Right renal cortex interstitium (tissue), 3 donors: ENCODE data around the gene GPATCH3. TPM values are rescaled to one million over a fixed set of nuclear protein-coding genes. Genes with fewer than 3 reads are reported as not detected.
A peak's percentile ranks its signal among the peaks of the same experiment; 100 is the strongest.
"Not testable (repeated sequence)": the region's sequence is repeated elsewhere in the genome, so short reads cannot be mapped to it uniquely, and the experiment has no call there.

Experiments
- DNase-seq, 3 donors: peaks; one replicate each; pipeline ENCODE4 v3.0.0-alpha.2; 2013; ENCODE audit warnings: low read depth in 3 of 3, low spot score in 2 of 3
- polyA plus RNA-seq, 3 donors: library from polyadenylated mRNA; unstranded; fragments of 120-200 nt; gene quantifications; one replicate each; pipeline ENCODE4 v1.2.1, GENCODE V29; 2013; ENCODE audit not compliant: insufficient read length in 3 of 3

GPATCH3 gene
- polyA plus RNA-seq, 3 donors, result 14.1 to 15.5 (median 15.2) TPM

GRCh38 chr1:26913754-26914619 lies 13.7 kb upstream of the GPATCH3 start, which contains the start of gene NR0B2:
Gene NR0B2 (minus strand): TSS chr1:26913975. CDS start chr1:26913940, 35 bp downstream.
- DNase-seq, result no peak

GRCh38 chr1:26913389-26913753 lies 13.1 kb upstream of the GPATCH3 start:
- DNase-seq, result no peak

- no peak for DNase-seq
Measured at GRCh38 chr1:26912147-26912490, 11.9 kb upstream of the GPATCH3 start.

- DNase-seq, result no peak
Measured at GRCh38 chr1:26911399-26912146, 11.3 kb upstream of the GPATCH3 start.

GRCh38 chr1:26910343-26911160 lies 10.3 kb upstream of the GPATCH3 start:
- no peak for DNase-seq

GRCh38 chr1:26909951-26910342 lies 9.7 kb upstream of the GPATCH3 start:
- no peak for DNase-seq

- no peak for DNase-seq
Measured at GRCh38 chr1:26907071-26907917, 7.0 kb upstream of the GPATCH3 start.

- no peak for DNase-seq
Measured at GRCh38 chr1:26900815-26901511, 696 bp upstream of the GPATCH3 start.

GRCh38 chr1:26897351-26897750 lies 2.9 kb downstream of the GPATCH3 start:
- DNase-seq, result no peak

- DNase-seq, result no peak
Measured at GRCh38 chr1:26894263-26894662, 6.0 kb downstream of the GPATCH3 start.

- no peak for DNase-seq
Measured at GRCh38 chr1:26890467-26890796, 9.8 kb downstream of the GPATCH3 start.

GRCh38 chr1:26889551-26890466 lies 10.5 kb downstream of the GPATCH3 start, which contains the start of gene GPN2:
Gene GPN2 (minus strand): TSS chr1:26890283. CDS start chr1:26890096, 187 bp downstream.
- peak in 1 of 3 donors; percentile 76 for DNase-seq

GRCh38 chr1:26888231-26888630 lies 12.0 kb downstream of the GPATCH3 start:
- no peak for DNase-seq

GRCh38 chr1:26887125-26887524 lies 13.1 kb downstream of the GPATCH3 start:
- DNase-seq, result no peak

- DNase-seq, result no peak
Measured at GRCh38 chr1:26882696-26883463, 17.4 kb downstream of the GPATCH3 start.

GRCh38 chr1:26881611-26882010 lies 18.7 kb downstream of the GPATCH3 start:
- not testable (repeated sequence) for DNase-seq

- no peak for DNase-seq
Measured at GRCh38 chr1:26879793-26880192, 20.5 kb downstream of the GPATCH3 start.

- no peak for DNase-seq
Measured at GRCh38 chr1:26877326-26877725, 22.9 kb downstream of the GPATCH3 start.
